ENCODE measurements around the gene PRPF38A. TPM values are rescaled to one million over a fixed set of nuclear protein-coding genes. Genes with fewer than 3 reads are reported as not detected.

The PRPF38A gene
- total and polyA plus RNA-seq, 2 donors (not counting 3 experiments of a cell fraction or from before 2014, with no cell fraction given): 16.0 to 42.0 TPM

DNA sequence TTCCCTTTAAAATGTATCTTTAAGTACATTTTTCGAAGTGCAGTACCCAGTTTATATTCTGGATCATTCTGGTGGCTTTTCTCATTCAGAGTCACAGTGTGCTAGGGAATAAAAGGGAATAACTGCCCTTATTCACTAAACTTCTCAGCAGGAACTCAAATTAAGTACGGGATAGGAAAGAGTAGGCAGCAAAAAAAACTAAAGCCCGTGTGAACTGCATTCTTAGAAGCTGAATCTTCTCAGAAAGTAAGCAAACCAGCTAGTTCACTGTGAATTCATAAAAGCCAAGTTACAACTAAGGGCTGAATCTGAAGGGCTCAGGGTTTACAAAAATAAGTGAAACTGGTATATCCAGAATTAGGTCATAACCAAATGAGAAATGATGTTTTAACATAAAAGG, 22.0 kb downstream of the PRPF38A start:
- intact Hi-C loops (cut with micrococcal nuclease) (no loop called here), dilution Hi-C loops (cut with MboI; ENCODE audit: extremely low pct_ligation_motif_present, low sequenced_read_pairs) (no loop called here)
- Histone ChIP-seq H3K4me2 (ENCODE audit: insufficient read depth, low read length) (no peak overlapping the region), H3K4me3 (replicated peaks in 1 of 3; ENCODE audit: insufficient read depth in 1 of 3, low read depth in 1 of 3, low read length in 3 of 3) (no peak overlapping the region), H2AFZ (ENCODE audit: low read depth, low read length) (no peak overlapping the region), H3K9me3 (replicated peaks; ENCODE audit: control insufficient read depth, insufficient read depth, low read length) (no peaks in the 10 kb centered on the region), H3K27me3 (ENCODE audit: control insufficient read depth in 2 of 2, insufficient read depth in 2 of 2, low read length in 2 of 2) (no peaks in the 10 kb centered on the region), H3K9me1 (replicated peaks; ENCODE audit: control insufficient read depth, extremely low read depth, insufficient read depth, low read length) (no peaks in the 10 kb centered on the region), H3K36me3 (ENCODE audit: control insufficient read depth in 2 of 2, extremely low read depth in 1 of 2, insufficient read depth in 2 of 2, low read length in 2 of 2) (peaks cover 3 to 4% of the 10 kb centered on the region in 2 experiments), H3K9ac (replicated peaks; ENCODE audit: extremely low read depth, insufficient read depth, low read length) (no peak overlapping the region), H3K27ac (ENCODE audit: insufficient read depth, low read depth, low read length) (no peak overlapping the region), H3K4me1 (ENCODE audit: control insufficient read depth, extremely low read depth, insufficient read depth, low read length) (peaks cover 9% of the 10 kb centered on the region), H3K79me2 (ENCODE audit: control insufficient read depth, insufficient read depth, low read length) (no peaks in the 10 kb centered on the region), H4K20me1 (replicated peaks; ENCODE audit: control insufficient read depth, extremely low read depth, insufficient read depth, low read length) (no peaks in the 10 kb centered on the region)
- DNase-seq (ENCODE audit: low read depth, low spot score): no peak
- TF ChIP-seq JUN (IDR thresholded peaks at IDR 0.05; ENCODE audit: borderline replicate concordance, insufficient read depth, insufficient read length, low read depth) (no peak), MAX (IDR thresholded peaks at IDR 0.05; ENCODE audit: insufficient read depth, insufficient read length) (no peak), MYC (IDR thresholded peaks at IDR 0.05; ENCODE audit: low read depth, low read length) (no peak), POLR2A (IDR thresholded peaks at IDR 0.05; ENCODE audit: low read depth, low read length) (no peak), FOS (IDR thresholded peaks at IDR 0.05; ENCODE audit: borderline replicate concordance, insufficient read depth, low read length) (no peak), EZH2 (IDR thresholded peaks at IDR 0.05; ENCODE audit: borderline replicate concordance, low read depth, low read length, severe bottlenecking) (no peak), POLR2AphosphoS5 (IDR thresholded peaks at IDR 0.05; ENCODE audit: insufficient read depth, low read depth, low read length) (no peak), GATA2 (IDR thresholded peaks at IDR 0.05; ENCODE audit: insufficient read depth, insufficient read length, low read depth, low read length) (no peak)
- TF ChIP-seq, protein P1, sequence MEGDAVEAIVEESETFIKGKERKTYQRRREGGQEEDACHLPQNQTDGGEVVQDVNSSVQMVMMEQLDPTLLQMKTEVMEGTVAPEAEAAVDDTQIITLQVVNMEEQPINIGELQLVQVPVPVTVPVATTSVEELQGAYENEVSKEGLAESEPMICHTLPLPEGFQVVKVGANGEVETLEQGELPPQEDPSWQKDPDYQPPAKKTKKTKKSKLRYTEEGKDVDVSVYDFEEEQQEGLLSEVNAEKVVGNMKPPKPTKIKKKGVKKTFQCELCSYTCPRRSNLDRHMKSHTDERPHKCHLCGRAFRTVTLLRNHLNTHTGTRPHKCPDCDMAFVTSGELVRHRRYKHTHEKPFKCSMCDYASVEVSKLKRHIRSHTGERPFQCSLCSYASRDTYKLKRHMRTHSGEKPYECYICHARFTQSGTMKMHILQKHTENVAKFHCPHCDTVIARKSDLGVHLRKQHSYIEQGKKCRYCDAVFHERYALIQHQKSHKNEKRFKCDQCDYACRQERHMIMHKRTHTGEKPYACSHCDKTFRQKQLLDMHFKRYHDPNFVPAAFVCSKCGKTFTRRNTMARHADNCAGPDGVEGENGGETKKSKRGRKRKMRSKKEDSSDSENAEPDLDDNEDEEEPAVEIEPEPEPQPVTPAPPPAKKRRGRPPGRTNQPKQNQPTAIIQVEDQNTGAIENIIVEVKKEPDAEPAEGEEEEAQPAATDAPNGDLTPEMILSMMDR (IDR thresholded peaks at IDR 0.05; ENCODE audit: extremely low read depth in 1 of 2, insufficient read depth in 1 of 2, low read depth in 1 of 2, low read length in 2 of 2): no peak
- ChIA-PET CTCF (interaction anchor here (1.0 to 1.4 kb wide), 2 partner anchors 12 to 240 kb away, joined by 3 read pairs; no protein-coding TSS in a partner anchor), POLR2A (no interaction called here)
- FAIRE-seq: no peak
- BruUV-seq (replicated peaks): no TSS peak

Data from endothelial cell of umbilical vein (primary cell).